H4 (cell line): Measurements from ENCODE around the gene ERC2. TPM values are rescaled to one million over a fixed set of nuclear protein-coding genes. Genes with fewer than 3 reads are reported as not detected.

Source experiments
- DNase-seq: peaks from one replicate; pipeline ENCODE4 v3.0.0-alpha.2; 2015; ENCODE audit warnings: low spot score
- total RNA-seq: library from RNA; depleted of rRNA; stranded (reverse); fragments of >200 nt; shearing (Covaris generic); gene quantifications from 2 replicates; pipeline ENCODE4 v1.2.3, GENCODE V29; 2014

The ERC2 gene
- total RNA-seq, 1 experiment from 2014 or later: 1.6 TPM

DNA sequence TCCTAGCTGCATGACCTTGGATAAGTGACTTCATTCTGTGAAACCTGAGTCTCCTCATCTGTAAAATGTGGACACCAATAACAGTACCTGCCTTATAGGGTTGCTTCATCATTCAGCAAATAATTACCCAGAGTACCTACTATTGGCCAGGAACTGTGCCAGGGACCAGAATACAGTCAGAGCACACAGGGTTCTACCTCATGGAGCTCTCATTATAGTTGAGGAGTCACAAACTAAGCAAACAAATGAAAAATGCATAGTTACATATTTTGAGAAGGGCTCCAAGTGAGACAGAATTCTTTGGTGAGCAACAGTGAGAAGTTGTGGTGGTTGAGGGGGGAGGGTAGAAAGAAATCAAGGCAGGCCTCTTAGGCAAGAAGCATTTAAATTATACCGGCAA, 672.5 kb downstream of the ERC2 start:
- DNase-seq: no peak

DNA sequence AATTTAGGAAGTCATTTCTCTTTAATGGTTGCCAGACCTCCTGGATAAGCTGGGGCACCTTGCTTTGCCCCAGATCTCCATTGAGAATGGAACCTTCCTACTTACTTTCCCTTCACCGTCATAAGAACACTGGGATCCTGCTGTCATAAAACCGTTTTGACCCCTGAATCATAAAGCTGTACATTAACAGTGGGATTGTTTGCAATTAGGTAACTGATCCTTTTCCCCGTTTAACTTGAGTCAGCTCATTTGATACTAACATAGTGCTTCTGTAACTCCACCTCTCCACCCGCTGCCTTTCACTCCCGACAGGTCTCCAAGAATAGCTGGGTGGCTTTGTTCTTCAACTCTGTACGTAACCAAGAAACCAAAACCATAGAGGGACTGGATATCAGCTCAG, 673.0 kb downstream of the ERC2 start:
- no peak for DNase-seq

DNA sequence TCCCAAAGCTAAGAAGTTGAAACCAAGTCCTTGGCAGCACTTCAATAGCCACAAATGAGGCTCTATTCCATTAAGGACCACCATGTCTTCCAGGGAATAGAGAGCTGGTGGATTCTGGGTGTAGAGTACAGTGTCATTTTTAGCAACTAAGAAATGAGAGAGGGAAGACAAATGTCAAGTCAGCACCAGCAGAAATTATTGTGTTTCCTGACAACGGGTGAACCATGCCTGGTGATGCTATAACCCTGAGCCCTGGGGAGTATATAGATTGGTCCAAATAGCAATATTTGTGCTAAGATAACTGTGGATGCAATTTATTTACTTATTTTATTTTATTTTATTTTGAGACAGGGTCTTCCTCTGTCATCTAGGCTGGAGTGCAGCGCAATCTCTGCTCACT, 675.5 kb downstream of the ERC2 start:
- no peak for DNase-seq

DNA sequence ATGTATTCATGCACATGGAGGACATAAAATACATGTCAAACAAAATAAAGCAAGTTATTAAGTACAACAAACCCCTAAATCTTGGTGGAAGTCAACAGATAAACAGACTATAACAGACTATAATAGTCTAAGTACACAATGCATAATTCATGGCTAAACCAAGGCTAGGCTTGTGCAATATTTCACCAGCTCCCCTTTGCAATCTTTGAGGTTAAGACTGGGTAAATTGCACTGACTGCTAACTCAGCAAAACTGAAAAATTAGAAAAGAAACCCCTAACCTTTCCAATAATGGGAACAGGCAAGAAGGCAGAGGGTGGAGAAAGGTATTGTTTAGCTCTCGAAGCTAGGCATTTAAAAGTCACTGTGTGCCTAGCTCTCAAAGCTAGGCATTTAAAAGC, 676.3 kb downstream of the ERC2 start:
- DNase-seq: no peak

DNA sequence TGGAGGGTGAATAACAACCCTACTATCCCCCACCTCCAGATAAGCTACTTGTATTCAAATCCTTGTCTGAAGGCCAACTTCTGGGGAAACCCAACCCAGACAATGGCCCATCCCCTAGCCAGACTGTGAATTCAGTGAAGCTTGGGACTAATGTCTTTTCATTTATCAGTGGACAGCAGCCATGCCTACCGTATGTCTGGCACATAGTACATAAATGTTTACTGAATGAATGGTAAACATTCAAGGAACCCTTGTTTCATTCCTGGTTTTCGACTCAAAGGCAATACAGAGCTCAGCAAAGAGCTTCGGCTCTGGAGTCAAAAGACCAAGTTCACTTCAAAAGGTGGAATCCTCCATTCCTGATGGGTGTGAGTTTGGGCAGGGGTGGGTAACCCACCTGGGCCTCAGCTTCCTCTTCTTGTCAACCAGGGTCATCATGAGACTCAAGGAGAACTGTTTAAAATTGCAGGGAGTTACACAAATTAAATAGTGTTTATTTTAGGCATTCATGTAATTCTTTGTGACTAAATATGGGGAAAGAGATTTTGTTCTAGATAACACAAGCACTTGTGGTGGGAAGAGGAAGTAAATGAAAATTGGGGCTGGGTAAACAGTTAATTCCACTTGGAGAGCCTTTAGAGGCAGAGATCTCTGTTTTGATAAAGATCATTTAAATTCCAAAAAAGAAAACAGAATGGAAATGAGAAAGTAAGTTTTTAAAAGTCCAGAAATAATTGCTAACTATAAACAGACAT, 677.5 kb downstream of the ERC2 start:
- peak; percentile 41 for DNase-seq

DNA sequence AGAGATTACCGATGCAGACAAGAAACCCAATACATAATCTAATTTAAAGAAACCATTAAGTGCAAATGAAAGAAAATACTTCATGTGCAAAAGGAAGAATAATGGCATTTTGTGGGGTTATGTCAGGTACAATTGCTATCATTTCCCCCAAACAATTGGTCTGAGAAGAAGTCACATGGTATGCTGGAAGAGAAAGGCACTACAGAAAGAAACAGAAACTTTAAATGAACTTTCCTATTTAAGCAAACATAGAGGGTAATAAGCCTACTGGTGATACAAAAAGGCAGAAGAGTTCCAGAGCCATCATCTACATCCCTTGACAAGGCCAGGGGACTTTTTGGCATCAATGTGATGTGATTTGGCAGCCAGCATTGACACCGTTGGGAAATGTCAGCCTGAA, 678.8 kb downstream of the ERC2 start:
- no peak for DNase-seq

DNA sequence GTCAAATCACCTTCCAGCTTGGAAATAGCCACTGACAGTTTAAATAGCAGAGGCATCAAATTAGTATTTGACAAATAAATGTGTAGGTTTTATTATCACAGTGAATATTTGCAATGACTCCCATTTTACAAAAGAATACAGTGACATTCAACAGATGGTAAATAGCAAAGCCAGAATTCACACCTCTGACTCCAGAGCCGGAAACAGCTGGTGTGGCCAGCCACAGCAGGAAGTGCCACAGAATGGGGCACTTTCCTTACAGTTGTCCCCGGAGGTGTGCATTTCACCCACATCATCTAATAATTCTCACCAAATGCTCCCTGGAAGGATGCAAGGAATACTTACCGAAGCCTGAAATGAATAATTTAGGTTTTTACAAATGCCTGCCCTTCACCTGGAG, 685.5 kb downstream of the ERC2 start:
- no peak for DNase-seq

DNA sequence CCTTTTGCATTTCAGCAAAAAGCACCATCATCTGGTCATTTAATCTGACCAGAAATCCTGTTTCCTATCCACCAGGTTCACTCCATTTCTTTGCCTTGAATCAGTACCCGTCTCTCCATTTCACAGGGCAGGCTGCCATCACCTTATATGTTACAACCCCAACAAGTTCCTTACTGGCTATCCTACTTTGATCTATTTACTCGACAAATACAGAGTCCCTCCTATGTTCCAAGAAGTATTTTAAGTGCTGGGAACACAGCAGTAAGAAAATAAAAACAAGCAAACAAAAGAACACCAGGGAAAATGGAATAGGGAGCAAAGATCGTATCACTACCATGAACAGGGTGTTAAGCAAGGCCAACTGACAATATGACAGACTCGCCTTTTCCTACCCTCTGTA, 685.9 kb downstream of the ERC2 start:
- DNase-seq: no peak

DNA sequence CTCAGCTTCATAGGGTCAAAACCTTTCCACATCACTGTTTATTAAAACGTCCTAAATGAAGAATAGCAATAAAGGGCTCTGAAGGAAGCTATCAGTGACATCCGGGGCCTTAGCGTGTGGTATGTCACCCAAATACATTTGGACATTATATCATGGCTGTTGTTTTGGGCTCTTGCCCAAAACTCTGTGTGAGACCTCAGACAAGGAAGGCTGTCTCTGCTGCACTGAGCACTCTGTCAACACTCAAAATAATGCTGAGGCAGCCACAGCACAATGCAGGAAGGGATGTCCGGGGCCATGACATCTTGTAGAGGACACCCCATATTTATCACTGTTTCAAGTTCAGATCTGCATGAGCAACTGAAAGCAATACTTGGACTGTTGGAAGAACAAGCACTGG, 687.4 kb downstream of the ERC2 start:
- no peak for DNase-seq

DNA sequence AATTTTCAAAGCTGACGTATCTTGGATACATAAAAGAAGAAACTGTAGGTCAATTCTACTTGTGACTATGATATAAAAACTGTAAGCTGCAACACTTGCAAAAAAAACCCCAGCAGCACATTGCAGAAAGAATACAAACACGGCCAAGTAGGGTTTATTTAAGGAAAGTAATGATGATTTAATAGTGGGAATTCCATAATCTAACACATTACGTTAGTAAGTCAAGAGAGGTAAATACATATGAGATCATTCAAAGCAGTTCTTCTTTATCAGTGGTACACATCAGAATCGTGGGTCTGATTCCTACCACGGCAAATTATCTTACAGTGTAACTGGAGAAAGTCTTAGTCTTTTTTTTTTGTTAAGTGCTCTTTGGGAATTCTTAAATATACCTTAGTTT, 688.7 kb downstream of the ERC2 start:
- no peak for DNase-seq

DNA sequence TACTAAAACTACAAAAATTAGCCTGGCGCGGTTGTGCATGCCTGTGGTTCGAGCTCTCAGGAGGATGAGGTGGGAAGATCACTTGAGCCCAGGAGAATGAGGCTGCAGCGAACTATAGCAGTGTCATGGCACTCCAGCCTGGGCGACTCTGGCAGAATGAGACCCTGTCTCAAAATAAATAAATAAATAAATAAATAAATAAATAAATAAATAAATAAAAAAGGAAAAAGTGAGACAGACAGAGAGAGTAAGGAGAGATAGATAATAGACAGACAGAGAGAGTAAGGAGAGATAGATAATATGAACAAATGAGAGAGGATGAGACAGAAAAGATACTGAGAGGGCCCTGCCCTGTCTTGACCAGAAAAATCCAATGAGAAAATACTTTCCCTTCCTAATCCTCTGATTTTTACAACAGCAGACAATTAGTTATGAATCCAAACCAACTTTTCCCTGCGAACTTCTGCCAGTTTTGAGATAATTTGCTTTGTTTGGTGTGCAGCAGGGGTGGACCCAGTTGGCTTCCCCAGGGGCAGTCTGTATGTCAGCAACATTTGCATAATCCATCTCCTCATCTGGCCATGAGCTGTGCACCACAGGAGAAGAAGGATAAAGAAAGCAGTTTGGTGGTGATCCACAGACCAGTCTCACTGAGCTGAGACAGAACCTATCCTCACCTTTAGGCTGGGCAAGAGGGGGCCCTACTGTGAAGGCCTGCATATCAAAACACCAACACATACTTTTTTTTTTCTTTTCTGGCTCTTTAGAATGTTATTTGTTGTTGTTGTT, 692.7 kb downstream of the ERC2 start:
- no peak for DNase-seq

DNA sequence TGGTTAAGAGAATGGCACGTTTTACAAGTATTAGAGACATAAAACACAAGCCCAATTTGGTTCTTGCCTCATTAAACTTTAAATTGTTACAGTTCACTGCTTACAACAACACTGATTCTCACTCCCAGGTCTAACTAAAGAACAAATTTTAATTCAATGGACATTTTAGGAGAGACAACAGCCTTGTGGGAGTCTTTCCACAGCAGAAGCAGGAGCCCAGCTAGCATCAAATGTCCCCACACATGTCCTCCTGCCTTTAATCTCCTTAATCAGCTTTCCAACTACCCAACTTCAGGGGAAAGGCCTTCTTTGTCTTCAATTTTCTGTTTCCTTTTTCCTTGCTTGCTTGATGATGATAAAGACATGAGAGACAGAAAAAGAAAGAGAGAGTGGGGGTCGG, 693.4 kb downstream of the ERC2 start:
- no peak for DNase-seq

DNA sequence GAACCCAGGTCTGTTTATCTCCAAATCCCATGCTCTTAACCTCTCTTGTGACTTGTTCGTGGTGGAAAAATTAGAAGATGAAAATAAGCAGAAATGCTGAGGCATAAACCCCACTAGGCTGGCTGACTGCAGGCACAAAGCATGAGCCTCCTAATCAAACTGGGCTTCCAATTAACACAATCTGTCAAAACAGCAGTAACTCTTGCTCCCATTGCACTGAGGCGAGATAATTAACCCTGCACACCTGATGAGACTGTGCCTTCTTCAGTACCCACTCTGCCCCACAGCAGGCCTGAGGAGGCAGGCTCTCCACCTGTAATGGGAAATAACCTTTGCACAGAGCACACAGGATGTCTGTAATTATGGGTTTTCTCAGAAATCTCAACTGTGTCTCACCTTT, 696.8 kb downstream of the ERC2 start:
- no peak for DNase-seq

DNA sequence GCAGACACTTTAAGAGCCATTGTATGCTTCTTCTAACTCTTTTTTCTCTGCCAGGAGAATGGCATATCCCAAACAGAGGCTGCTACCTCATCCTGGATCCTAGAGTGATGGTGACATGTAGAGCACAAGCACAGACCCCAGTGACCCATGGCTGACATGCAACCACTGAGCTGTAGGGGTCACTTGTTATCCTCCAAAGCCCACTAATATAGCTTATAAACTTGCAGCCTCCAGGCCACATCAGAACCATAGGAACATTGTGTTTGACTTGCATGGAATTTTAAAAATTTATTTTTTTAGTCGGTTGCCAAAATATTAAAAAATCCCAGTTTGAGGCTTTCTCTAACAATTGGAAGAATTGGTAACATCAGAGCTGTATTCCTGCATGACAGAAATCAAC, 698.2 kb downstream of the ERC2 start:
- DNase-seq: no peak

DNA sequence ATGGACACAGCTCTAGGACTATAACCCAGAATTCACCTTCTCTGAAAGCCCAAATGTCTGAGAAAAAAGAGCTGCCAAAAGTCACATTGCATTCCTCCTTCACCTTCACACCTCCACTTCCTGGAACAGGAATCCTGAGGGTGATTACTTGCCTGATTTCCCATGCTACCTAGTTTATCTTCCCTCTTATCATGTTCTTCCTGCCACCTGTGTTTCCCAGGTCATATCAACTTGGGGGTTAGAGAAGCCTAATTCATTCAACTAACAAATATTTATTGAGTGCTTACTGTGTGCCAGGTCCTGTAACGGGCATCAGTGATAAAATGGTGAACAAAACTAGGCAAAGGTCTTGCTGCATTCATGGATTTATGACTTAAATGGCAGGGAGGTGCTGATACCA, 701.5 kb downstream of the ERC2 start:
- no peak for DNase-seq

DNA sequence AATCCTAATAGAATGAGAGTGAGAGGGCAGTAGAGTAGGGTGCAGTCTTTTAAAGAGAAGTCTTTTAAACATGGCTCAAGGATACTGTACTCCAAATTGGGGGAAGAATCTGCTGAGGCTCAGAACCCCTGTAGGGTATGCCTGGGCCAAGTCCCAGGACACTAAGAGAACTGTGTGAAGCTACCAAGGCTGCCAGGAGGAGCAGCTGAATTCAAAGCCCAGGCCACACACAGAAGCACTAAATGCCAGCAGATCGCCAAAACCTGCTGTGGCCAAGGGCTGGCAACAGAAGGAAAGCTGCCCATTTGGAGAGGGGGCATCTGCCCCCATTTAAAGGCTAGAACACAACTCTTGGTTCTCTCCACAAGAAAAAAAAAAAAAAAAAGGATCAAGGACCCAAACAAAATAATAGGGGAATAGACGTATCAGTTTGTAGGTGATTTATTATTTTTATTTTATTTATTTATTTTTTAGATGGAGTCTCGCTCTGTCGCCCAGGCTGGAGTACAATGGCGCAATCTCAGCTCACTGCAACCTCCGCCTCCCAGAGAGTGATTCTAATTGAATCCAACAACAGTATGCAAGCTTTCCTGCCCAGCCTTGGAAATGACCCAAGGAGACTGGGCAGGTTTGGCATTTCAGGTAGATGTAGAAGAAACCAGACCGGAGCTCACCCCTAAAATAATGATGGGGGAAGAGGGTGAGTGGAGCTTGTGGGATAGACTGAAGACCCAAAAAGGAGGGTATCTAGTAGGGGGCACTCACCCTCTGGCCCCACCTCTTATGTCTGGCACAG, 702.2 kb downstream of the ERC2 start:
- DNase-seq: no peak

DNA sequence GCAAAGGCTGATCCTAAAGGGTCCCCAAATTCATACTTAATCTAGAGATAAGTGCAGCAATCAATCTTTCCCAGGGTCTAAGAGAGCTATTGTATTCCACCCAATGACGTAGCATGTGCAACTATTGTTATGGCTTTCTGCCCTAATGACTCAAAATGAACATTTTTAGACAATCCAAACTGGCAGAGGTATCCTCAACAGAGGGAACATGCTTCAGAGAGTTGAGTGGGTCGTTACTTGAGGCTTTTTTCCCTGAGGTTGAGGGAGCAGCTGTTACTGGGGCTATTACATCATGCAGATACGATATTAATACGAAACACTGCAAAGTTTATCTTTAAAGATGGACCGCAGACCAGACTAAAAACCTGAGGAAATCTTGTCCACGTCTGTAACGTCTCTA, 702.9 kb downstream of the ERC2 start:
- DNase-seq: no peak

DNA sequence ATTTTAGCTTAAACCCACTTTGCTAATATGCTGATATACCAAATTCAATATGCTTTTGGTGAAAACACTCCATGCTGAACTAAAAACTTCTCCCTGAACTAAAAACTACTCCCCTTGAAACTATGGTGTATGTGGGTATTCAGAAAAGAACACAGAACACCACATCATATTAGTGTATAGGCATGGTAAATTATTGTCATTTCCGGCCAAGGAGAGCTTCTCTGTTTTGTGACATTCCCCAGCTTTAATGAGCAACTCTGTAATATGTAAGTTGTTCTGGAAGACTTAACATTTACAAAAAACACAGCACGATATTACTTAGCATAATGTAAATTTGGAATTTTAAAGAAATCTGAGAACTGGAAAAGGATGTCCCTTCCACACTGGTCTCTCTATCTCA, 711.3 kb downstream of the ERC2 start:
- no peak for DNase-seq

DNA sequence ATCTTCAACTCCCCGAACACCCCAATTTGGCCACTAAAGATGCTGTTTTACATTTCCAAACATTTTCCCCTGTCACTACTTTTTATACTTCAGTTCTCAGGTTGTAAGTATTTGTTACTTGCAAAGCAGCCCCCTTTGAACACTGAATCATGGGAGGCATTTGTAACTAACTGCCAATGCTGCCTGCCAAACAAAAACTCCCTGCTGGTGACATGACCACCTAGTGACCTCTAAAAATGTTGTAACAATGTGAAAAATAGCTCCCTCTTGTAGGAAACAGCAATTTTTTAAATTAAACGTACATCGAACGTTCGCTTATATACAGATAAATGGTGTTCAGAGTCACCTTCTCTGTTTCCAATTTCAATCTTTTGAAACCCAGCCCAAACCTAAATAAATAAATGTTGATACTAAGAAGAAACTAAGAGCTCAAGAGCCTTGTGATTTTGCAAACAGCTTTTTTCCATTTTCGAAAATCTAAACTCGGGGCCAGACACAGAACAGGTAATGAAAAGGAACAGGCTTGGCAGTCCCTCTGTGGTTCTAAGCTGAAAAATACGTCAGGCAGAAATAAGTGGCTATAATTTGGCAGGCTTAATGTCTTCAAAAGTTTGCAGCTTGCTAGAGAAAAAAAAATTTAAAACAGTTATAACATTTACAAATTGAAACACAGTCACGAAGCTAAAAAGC, 712.6 kb downstream of the ERC2 start:
- no peak for DNase-seq

DNA sequence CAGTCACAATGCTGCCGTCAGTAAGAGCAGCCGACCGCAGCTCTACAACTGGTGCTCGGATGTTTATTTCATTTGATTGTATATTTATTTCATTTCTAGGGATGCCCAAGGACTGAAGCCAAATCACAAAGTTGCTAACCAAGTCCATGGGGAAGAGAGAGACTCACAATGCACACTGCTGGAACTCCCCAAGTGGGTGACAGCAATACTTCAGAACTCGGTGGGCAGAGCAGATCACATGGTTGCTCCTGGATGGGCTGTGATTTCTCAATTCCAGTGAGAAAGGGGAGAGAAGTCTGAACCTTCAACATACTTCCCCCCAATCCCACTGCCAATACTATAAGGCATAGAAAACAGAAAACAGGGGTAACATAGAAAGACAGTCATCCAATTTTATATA, 715.4 kb downstream of the ERC2 start:
- no peak for DNase-seq

DNA sequence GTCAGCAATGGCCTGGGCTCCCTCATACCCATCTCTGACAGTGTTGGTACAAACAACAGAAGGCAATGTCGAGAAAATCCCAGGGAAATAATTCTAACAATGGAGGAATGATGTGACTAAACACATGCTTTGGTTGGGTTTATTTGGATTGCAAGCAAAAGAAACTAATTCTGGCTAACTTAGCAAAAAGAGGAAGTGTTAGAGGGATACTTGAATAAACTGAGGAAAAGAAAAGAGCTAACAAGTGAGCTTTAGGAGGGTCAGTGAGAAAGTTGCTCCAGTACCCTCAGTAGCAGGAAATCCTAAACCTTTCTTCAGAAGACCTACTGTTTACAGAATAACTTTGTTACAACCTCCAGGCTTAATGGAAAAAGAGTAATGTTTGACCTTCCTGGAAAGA, 716.5 kb downstream of the ERC2 start:
- DNase-seq: no peak

DNA sequence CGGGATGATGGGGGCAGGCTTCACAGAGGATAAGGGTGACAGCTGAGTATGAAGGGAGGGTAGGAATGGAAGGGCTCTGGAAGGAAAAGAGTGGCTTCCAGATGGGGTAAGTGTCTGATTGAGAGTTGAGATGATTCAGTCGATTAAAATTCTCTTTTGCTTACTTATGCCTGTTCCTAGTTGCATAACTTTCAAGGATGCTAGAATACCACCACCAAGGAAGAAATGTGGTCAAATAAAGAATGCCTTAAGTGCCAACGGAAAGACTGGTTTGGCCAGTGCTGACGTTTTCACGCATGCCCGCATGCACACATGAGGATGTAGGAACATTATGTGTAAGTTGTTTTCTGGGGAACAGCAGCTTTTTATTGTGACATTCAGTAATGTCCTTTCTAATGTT, 717.7 kb downstream of the ERC2 start:
- peak; percentile 93 for DNase-seq
